NCI-H146 (cell line): ENCODE measurements around the gene USP4.
"Not testable (repeated sequence)": the region's sequence is repeated elsewhere in the genome, so short reads cannot be mapped to it uniquely, and the experiment has no call there.

Source experiments
- DNase-seq: peaks from one replicate; lab custom pipeline; 2025; lab: John Stamatoyannopoulos, UW

The USP4 gene

GRCh38 chr3:49339941-49340800 lies at the start of gene USP4:
Gene USP4 (minus strand): TSS chr3:49340053. CDS start chr3:49340024, 29 bp downstream.
- DNase-seq, result peak; percentile 92

- no peak for DNase-seq
These were observed 49.4 kb upstream of the USP4 start for GRCh38 chr3:49389297-49389696.

DNA sequence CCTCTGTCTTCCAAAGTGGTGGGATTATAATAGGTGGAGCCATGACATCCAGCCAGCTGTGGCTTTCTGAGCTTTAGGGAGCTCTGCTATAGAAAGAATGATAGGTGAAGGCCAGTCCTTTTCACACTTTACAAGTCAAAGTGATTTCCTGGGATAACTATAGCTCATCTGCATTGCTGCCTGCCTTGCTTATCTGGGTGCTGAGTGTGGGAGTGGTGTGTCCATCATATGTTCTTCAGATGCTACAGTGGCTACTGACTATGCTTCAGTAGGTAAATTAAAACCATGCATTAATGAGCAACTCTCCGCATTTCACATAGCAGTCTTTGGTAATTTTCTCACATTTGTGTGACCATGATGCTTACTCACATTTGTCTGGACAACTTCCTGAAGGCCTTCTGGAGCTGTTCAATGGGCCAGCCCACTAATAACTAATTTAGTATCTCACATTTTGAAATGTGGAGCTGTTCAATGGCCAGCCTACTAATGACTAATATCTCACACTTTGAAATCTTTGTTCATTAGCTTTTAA lies 48.5 kb upstream of the USP4 start:
- no peak for DNase-seq

DNA sequence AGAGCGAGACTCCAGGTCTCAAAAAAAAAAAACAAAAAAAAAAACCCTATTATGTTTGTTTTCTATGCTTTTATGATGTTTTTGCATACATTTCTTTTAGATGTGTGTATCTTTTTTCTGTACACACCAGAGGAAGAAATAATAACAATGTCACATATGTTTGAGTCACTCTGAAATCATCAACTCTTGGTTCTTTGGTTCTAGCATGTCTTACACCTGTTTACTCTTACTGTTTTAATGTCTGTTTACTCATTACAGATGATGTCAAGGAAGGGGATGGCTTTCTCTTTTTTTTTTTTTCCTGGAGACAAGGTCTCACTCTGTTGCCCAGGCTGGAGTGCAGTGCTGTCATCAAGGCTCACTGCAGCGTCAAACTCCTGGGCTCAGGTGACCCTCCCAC lies 47.9 kb upstream of the USP4 start:
- DNase-seq, result no peak

- DNase-seq, result no peak
These were observed 46.4 kb upstream of the USP4 start for GRCh38 chr3:49386056-49386756.

- DNase-seq, result no peak
These were observed 45.8 kb upstream of the USP4 start for GRCh38 chr3:49385617-49386016.

DNA sequence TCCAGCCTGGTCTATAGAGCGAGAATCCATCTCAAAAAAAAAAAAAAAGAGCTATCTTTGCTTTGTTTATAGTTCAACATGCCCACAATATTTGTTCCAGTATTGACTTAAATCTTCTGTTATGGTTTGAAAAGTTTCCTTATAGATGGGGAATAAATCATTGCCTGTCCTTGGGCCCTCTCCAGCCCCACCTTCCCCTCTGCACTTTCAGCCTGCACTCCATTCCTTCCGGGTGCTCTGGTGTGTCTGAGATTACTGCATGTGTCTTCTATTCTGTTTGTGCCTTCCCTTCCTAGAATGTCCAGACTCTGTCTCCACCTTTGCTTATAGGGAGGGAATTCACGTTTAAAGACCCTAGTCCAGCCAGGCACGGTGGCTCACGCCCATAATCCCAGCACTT lies 43.5 kb upstream of the USP4 start:
- DNase-seq, result no peak

DNA sequence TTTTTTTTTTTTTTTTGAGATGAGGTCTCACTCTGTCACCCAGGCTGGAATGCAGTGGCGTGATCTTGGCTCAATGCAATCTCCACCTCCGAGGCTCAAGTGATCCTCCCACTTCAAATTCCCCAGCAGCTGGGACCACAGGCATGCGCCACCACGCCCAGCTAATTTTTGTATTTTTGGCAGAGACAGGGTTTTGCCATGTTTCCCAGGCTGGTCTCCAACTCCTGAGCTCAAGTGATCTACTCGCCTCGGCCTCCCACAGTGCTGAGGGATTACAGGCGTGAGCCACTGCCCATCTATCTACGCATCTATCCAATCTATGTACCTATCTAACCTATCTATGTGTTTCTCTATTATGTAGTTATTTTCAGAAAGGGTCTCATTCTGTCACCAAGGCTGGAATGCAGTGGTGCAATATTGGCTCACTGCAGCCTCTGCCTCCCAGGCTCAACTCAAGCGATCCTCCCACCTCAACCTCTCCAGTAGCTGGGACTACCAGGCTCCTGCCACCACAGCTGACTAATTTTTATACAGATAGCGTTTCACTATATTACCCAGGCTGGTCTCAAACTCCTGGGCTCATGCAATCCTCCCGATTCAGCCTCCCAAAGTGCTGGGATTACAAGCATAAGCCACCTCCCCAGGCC lies 38.5 kb upstream of the USP4 start:
- no peak for DNase-seq

DNA sequence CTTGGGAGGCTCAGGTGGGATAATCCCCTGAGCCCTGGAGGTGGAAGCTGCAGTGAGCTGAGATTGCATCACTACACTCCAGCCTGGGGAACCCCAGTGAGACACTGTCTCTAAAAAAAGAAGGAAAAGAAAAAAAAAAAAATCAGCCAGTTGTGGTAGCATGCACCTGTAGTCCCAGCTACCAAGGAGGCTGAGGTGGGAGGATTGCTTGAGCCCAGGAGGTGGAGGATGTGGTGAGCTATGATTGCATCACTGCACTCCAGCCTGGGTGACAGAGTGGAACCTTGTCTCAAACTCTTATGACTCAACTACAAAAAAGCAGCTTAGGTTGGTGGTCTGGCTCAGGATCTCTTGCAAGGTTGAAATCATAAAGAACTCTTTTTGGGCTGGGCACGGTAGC lies 37.6 kb upstream of the USP4 start:
- no peak for DNase-seq

DNA sequence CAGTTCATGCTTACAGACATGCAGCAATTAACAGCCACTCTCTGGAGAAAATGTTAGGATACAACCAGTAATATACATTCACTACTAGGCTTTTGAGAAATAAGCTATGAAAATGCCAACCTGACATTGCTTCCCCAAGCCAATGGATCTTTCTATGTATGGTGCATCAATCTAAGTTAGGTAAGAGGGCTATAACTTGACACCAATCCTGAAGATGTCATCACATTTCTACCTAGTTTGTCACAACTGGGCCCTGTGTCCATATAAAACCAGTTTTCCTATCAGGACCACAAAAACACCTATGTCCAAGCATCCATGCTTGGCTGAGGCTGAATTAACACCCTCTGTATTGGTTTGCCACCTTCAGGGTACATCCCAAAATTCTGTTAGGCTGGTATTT lies 32.1 kb upstream of the USP4 start:
- no peak for DNase-seq

GRCh38 chr3:49370585-49371290 lies 30.9 kb upstream of the USP4 start:
- no peak for DNase-seq

DNA sequence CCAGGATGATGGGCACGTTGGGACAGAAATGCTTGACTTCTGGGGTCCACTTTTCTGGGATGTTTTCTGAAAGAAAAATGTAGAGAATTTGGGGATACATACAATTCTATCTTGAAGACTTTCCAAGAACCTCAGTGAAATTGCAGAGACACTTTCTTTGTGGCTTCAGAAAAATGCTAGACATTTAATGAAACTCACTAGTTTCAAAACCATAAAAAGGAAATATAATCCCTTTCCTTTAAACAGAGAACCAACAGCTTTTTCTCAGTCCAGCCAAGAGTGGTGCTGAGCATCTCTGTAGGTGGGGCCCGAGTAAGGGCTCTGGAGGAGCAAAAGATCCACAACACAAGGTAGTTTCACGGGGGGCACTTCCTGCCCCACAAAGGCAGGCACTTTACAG lies 22.7 kb upstream of the USP4 start:
- no peak for DNase-seq

- no peak for DNase-seq
These were observed 19.8 kb upstream of the USP4 start for GRCh38 chr3:49359623-49360022.

GRCh38 chr3:49358884-49359225 lies 19.0 kb upstream of the USP4 start:
- DNase-seq, result peak; percentile 27

- peak; percentile 94 for DNase-seq
These were observed 18.5 kb upstream of the USP4 start, which contains the start of gene GPX1 for GRCh38 chr3:49358217-49358883. Gene GPX1 (minus strand): TSS chr3:49358353. CDS start chr3:49358278, 75 bp downstream.

DNA sequence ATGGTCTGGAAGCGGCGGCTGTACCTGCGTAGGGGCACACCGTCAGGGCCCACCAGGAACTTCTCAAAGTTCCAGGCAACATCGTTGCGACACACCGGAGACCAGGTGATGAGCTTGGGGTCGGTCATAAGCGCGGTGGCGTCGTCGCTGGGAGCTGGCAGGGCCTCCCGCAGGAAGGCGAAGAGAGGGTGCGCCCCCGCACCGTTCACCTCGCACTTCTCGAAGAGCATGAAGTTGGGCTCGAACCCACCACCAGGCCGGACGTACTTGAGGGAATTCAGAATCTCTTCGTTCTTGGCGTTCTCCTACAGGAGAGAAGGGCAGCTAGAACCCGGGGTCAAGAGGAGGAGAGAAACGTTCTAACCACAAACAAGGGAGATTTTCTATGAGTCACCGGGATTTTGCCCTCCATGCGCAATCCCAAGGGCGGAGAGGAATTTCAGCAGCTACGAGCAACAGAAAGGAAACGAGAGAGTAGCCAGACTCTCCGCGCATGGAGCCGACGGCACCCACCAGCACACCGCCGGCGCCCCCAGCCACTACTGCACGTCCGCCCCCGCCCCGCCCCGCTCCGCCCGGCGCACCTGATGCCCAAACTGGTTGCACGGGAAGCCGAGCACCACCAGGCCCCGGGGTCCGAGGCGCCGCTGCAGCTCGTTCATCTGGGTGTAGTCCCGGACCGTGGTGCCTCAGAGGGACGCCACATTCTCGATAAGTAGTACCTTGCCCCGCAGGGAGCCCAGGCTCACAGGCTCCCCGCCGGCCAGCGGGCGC lies 17.8 kb upstream of the USP4 start:
- peak; percentile 49 for DNase-seq

- DNase-seq, result not testable (repeated sequence)
These were observed 17.2 kb upstream of the USP4 start for GRCh38 chr3:49357095-49357442.

DNA sequence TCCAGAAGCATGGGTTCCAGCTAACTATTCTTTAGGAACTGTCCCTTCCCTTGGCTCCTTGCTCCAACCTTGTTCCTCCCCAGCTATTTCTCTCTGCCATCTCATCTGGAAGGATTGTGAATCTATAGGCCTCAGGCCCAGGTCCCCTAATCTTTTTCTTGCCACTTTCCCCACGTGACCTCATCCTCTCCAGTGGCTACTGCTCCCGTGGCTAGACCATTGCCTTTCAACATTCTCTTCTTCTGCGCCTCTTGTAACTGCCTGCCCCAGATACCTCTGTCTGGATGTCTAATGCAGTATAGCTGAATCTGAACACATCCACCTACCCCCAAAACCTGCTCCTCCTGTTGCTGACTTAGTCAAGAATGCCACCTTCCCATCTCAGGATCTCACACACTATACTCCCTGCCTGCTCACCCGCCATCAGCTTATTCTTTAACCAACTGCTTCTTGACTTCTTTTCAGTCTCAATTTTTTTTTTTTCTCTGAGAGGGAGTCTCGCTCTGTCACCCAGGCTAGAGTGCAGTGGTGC lies 13.1 kb upstream of the USP4 start:
- DNase-seq, result no peak

- DNase-seq, result no peak
These were observed 12.4 kb upstream of the USP4 start for GRCh38 chr3:49352281-49352680.

GRCh38 chr3:49351521-49352011 lies 11.7 kb upstream of the USP4 start:
- no peak for DNase-seq
